Body of pancreas (tissue), 4 donors: ENCODE measurements around the gene TMPRSS2. TPM values are rescaled to one million over a fixed set of nuclear protein-coding genes. Genes with fewer than 3 reads are reported as not detected.

Source experiments
- ATAC-seq: fragments of 150-250 bp; one replicate; pipeline ENCODE4 v1.9.1; 2016
- DNase-seq, 4 donors: peaks; one replicate each; pipeline ENCODE4 v3.0.0-alpha.2; 2019
- H3K27ac ChIP-seq, 4 donors: fragments of 200-600 bp; sonication (generic); 1 replicate in 3 of 4; 2 replicates in 1 of 4; pipeline versions ENCODE4 v1.5.1 to v1.6.1; 2016 to 2019; ENCODE audit warnings: mild to moderate bottlenecking in 1 of 4, mixed read lengths in 1 of 4, moderate library complexity in 1 of 4
- H3K27me3 ChIP-seq, 2 donors: fragments of 200-600 bp; sonication (generic); one replicate each; pipeline ENCODE4 v1.6.0; 2016; ENCODE audit warnings: mild to moderate bottlenecking in 1 of 2
- H3K36me3 ChIP-seq, 2 donors: fragments of 200-600 bp; sonication (generic); replicated peaks in 1 of 2; 2 replicates each; pipeline ENCODE4 v1.5.1; 2016; ENCODE audit warnings: low read depth in 2 of 2; ENCODE audit not compliant: insufficient read depth in 1 of 2
- H3K4me1 ChIP-seq: fragments of 200-600 bp; sonication (generic); one replicate; pipeline ENCODE4 v1.6.0; 2016
- H3K4me3 ChIP-seq, 2 donors: fragments of 200-600 bp; sonication (generic); 1 replicate in 1 of 2; 2 replicates in 1 of 2; pipeline ENCODE4 v1.5.1; 2016 to 2019
- H3K9me3 ChIP-seq, 3 donors: fragments of 200-600 bp; sonication (generic); 1 replicate in 2 of 3; 2 replicates in 1 of 3; pipeline ENCODE4 v1.5.1; 2016
- POLR2A ChIP-seq, 3 donors: fragments of 450-650 bp; IDR thresholded peaks; one replicate each; pipeline ENCODE4 v1.6.1; 2016; ENCODE audit warnings: antibody characterized with exemption in 3 of 3, mild to moderate bottlenecking in 2 of 3
- WGBS, 2 donors: methylation state at CpG; one replicate each; pipeline ENCODE4 v1.1.5; 2017; 5-methylcytosine and 5-hydroxymethylcytosine counted together
- intact Hi-C: fragments of 100-400 bp; cut with DNase I; formaldehyde crosslinking; loops from one replicate; pipeline ENCODE4 v1.15.1; 2023
- total RNA-seq, 2 donors: library from RNA; depleted of rRNA; stranded (reverse); fragments of >200 nt; gene quantifications; one replicate each; pipeline ENCODE4 v1.1.0, GENCODE V29; 2016
- TF ChIP-seq, protein P1 (sequence below), 7 experiments: fragments of 450-650 bp in 4 of 7; fragments of 200-600 bp in 3 of 7; sonication (generic) in 3 of 7; IDR thresholded peaks; one replicate each; pipeline ENCODE4 v1.5.1; 2016 to 2019; ENCODE audit warnings: antibody characterized with exemption in 7 of 7

TMPRSS2 gene
- total RNA-seq, 2 donors from 2014 or later = 45.7 to 60.3 TPM

- peak; percentile 71 to 84 (median 76) for DNase-seq
- intact Hi-C loops = no loop called here
- H3K36me3 ChIP-seq = no peaks in the 10 kb centered on the region
- peak in 2 of 3 donors; percentile 21 to 38 for TF ChIP-seq POLR2A (IDR thresholded peaks at IDR 0.05)
- TF ChIP-seq, protein P1, sequence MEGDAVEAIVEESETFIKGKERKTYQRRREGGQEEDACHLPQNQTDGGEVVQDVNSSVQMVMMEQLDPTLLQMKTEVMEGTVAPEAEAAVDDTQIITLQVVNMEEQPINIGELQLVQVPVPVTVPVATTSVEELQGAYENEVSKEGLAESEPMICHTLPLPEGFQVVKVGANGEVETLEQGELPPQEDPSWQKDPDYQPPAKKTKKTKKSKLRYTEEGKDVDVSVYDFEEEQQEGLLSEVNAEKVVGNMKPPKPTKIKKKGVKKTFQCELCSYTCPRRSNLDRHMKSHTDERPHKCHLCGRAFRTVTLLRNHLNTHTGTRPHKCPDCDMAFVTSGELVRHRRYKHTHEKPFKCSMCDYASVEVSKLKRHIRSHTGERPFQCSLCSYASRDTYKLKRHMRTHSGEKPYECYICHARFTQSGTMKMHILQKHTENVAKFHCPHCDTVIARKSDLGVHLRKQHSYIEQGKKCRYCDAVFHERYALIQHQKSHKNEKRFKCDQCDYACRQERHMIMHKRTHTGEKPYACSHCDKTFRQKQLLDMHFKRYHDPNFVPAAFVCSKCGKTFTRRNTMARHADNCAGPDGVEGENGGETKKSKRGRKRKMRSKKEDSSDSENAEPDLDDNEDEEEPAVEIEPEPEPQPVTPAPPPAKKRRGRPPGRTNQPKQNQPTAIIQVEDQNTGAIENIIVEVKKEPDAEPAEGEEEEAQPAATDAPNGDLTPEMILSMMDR (IDR thresholded peaks at IDR 0.05) = no peak
- H3K4me1 ChIP-seq = peaks cover 41% of the 10 kb centered on the region
- peak; percentile 48 for ATAC-seq
- H3K27me3 ChIP-seq = no peaks in the 10 kb centered on the region
- H3K27ac ChIP-seq = peak overlapping the region in 3 of 4 donors; percentile 55 to 98 (median 96)
- H3K9me3 ChIP-seq = no peaks in the 10 kb centered on the region
- no peak overlapping the region for H3K4me3 ChIP-seq
- 0 to 12% methylated on average over 2 of the region's 2 CpGs for WGBS, 2 donors
Observed at GRCh38 chr21:41510500-41510899, 2.5 kb upstream of the TMPRSS2 start.

GRCh38 chr21:41509733-41510132, 1.8 kb upstream of the TMPRSS2 start:
- peaks cover 49% of the 10 kb centered on the region for H3K4me1 ChIP-seq
- H3K27ac ChIP-seq = peak overlapping the region; percentile 96 to 98 (median 97)
- no peaks in the 10 kb centered on the region for H3K36me3 ChIP-seq
- H3K4me3 ChIP-seq = no peak overlapping the region
- ATAC-seq = no peak
- no peak for DNase-seq
- 36 to 66% methylated on average over 3 of the region's 3 CpGs for WGBS, 2 donors
- TF ChIP-seq, protein P1 (IDR thresholded peaks at IDR 0.05) = no peak
- no peak for TF ChIP-seq POLR2A (IDR thresholded peaks at IDR 0.05)
- H3K27me3 ChIP-seq = no peaks in the 10 kb centered on the region
- intact Hi-C loops = no loop called here
- H3K9me3 ChIP-seq = no peaks in the 10 kb centered on the region

DNA sequence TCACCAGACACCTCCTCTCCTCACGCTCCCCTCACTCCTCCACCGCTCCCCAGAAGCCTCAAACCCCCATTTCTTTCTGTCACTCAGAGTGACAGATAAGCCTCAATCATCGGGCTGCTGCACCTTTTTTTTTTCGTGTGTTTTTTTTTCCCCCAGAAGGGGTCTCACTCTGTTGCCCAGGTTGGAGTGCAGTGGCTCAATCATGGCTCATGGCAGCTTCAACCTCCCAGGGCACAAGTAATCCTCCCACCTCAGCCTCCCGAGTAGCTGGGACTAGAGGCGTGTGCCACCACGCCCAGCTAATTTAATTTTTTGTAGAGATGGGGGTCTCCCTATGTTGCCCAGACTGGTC, 1.2 kb upstream of the TMPRSS2 start:
- WGBS, 2 donors = 41 to 56% methylated on average over 7 of the region's 7 CpGs
- DNase-seq (no peak), ATAC-seq (no peak)
- H3K36me3 ChIP-seq = no peaks in the 10 kb centered on the region
- no peak for TF ChIP-seq POLR2A (IDR thresholded peaks at IDR 0.05)
- TF ChIP-seq, protein P1 (IDR thresholded peaks at IDR 0.05) = peak in 1 of 7 experiments; percentile 32
- no peak overlapping the region for H3K4me3 ChIP-seq
- peaks cover 55% of the 10 kb centered on the region for H3K4me1 ChIP-seq
- no peaks in the 10 kb centered on the region for H3K9me3 ChIP-seq
- peak overlapping the region; percentile 96 to 98 (median 97) for H3K27ac ChIP-seq
- H3K27me3 ChIP-seq = no peaks in the 10 kb centered on the region
- intact Hi-C loops = no loop called here

GRCh38 chr21:41508415-41509144, 622 bp upstream of the TMPRSS2 start:
- Histone ChIP-seq H3K27me3 (no peaks in the 10 kb centered on the region), H3K27ac (peak overlapping the region; percentile 96 to 98 (median 97)), H3K4me3 (no peak overlapping the region), H3K4me1 (peaks cover 60% of the 10 kb centered on the region), H3K36me3 (no peaks in the 10 kb centered on the region), H3K9me3 (no peaks in the 10 kb centered on the region)
- intact Hi-C loops = no loop called here
- DNase-seq (peak in 2 of 4 donors; percentile 42 to 55), ATAC-seq (peak; percentile 12)
- TF ChIP-seq, protein P1 (IDR thresholded peaks at IDR 0.05) = peak in 2 of 7 experiments; percentile 10 to 17
- peak in 2 of 3 donors; percentile 55 to 65 for TF ChIP-seq POLR2A (IDR thresholded peaks at IDR 0.05)
- WGBS, 2 donors = 7 to 12% methylated on average over 5 to 28 of the region's 28 CpGs
